ENCODE data around the gene SELENOH.

Gene SELENOH

GRCh38 chr11:57792870-57793269, 51.6 kb downstream of the SELENOH start:
- peak overlapping the region; percentile 13 for H3K27ac ChIP-seq
- no peak for TF ChIP-seq CTCF (conservative IDR thresholded peaks at IDR 0.05)
- no peak for TF ChIP-seq ZFX (IDR thresholded peaks at IDR 0.05)

All from C4-2B (cell line).